DMS53 treated with DMSO at 0.1 percent for 48 hours (cell line): ENCODE results near the gene CAMTA1.

ENCODE experiments used
- DNase-seq: peaks from one replicate; lab custom pipeline; 2025; ENCODE audit not compliant: unreplicated experiment; lab: John Stamatoyannopoulos, UW

Gene CAMTA1

DNA sequence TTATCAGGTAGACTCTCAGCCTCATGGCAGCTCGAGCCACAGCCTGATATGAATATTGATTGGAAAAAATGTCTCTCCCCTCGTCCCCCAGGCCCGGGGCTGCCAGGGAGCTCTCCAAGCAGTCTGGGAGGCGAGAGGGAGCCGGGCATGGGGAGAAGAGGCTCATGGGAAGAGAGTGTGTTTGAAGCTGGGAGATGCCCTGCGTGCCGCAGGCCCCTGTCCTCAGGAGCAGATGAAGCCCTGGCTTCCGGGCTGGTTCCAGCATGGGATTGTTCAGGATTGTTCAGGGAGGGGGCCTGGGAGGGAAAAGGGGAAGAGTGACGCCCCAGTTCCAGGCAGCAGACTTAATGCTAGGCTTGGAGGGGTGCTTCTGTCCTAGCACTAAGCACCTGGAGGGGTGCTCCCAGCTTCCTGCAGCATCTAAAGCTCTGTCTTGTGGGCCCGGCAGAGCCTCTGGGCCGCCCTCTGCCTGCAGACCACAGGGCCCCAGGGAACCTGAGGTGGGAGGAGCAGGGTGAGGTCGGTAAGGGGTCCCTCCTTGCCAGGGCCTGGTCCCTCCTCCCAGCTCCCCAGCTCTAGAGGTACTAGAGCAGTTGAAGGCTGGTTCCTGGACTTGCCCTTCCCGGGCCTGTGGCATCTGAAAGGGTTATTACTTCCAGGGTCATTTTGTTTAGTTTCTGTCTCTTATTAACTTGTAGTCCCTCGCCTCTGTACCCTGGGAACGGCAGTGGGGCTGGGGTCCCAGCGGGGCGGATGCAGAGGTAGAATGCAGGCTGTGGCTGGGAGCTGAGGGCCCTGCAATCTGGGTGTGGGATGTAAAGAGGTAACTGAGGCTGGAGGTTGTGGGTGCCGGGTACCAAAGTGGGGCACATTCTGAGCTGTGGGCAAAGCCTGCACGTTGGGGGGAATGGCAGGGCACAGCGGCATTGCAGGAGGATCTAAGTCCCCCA is 651.1 kb downstream of the CAMTA1 start:
- DNase-seq, result no peak

DNA sequence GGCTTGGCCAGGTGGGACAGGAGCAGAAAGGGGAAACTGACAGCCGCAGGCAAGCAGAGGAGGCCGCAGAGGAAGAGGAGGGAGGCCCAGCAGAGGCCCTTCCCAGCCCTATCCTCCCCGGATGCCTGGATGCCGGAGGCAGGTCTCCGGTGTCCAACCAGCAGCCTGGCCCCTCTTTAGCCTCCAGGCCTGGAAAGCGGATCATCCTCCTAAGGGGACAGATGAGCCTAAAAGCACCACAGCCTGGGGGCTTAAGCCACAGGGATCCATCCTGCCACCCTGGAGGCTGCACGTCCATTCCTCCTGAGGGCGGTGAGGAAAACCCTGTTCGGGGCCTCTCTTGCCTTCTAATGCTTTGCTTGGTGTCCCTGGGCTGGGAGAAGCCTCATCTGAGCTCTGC is 651.8 kb downstream of the CAMTA1 start:
- DNase-seq, result no peak

DNA sequence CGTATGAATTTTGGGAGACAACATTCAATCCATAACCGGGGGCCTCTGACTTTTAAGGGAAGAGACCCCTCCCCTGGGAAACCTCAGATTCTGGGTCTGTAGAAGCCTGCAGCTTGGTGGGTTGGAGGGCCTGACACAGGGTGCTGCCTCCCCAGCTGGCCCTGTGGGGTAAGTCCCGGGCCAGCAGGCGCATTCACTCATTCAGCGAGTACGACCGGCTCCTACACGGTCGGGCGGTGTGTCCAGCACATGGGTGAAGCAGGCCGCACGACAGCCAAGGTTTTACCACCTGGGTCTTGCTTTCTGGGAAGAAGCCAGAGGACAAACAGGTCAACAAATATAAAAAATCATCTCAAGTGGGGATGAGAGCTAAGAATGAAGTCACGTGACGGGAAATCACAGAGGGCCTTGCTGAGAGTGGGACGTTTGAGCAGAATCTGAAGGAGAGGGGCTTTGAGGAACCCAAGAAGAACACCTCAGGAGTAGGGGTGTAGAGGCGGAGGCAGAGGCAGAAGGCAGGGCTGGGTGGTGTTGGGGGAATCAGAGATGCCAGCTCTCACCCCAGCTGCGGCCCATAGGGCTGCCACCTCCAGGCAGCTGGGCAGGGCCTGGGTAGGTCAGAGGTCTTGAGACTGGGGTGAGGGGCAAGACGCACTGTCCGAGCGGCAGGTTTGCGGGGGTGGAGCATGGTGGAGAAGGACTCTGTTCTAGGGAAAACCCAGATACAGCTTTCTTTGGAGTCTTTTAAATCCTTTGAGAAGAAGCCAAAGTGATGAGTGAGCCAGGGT is 652.5 kb downstream of the CAMTA1 start:
- no peak for DNase-seq

DNA sequence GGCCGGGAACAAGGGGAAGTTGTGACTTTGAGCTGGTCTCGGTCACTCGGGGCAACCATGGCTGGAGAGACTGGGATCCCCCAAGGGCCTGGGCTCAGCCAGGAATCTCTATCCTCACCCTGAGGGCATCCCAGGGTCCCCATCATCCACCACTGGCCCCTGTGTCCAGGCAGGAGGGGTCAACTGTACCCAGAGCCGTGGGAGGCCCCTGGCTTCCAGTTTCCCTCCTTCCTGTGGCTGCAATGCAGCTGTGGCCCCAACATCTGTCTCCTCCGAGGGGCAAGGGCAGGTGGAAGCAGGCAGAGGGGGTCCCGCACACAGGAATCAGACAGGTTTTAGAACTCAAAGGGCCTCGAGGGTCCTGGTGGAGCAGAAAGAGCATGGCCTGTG is 653.1 kb downstream of the CAMTA1 start:
- DNase-seq, result no peak

DNA sequence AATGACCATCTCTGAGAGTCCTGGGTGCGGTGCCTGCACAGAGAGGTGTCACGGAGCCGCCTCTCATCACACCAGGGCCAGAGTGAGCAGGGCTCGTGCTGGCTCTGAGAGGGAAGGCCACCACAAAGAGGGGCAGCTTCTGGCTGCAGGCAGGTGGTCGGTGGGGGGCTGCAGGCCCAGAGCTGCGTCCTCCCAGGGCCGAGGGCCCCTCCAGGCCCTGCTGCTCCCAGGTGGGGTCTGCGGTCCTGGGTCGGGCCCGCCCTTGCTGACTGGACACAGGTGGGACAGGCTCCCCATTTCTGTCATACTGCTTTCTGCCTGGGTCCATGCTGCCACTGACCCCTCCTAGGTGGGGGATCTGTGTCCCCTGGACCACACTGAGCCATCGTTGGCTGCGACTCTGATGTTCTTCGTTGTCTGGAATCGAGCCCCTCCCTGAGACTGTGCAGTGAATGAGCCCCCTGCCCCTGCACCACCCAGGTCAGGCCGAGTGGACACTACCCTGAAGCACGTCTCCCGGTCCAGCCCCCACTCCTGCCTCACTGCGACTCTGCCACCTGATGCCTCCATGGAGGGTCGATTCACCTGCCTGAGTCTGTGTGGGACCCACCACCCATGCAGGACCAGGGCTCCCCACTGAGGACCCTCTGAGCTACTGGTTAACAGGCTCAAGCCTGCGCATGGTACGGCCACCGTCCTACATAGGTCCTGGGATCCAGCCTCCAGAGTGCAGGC is 653.8 kb downstream of the CAMTA1 start:
- no peak for DNase-seq

DNA sequence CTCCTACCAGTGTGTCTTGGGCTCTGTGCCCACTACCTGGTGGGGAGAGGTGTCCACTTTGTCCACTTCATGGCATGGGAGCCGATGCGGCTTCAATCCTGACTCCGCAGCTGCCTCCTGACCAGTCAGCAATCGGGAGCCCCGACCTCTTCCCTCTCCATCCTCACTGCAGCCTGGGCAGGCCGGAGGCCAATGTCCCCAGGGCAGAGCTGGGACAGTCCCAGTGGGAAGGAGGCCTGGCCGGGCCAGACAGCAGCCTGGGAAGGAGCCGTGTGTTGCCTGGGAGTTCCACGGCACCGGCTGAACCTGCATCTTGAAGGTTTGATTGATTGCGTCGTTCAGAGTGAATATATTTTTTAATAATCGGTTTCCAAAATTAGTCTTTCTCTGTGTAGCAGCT is 654.9 kb downstream of the CAMTA1 start:
- no peak for DNase-seq

DNA sequence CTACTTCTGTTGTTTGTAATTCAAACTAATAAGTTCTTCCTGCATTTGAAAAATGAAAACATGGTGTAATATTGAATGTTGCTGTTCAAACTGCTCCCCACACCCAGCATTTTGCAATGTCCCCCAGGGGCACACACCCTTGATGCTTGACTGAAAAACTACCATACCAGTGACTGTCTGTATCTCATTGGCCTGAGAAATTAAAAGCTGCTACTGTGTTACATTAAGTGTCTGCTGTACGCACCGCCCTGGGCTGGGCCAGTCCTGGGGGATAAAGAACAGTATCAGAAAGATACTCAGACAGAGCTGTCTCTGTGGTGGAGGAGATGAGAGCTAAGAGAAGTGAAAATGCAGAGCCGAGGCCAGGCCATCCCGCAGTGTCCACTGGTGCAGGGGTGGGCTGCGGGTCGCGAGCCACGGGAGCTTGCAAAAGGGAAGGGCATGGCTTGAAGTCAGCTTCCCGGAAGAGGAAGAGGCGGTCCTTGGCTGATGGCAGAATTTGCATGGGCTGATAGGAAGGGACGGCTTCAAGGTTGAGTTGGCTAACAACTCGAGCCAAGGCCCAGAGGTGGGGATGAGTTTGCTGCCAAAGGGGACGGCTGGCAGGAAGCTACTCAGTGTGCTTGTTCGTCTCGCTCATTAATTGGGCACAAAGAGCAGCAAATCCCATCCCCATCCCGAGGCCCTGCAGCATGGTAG is 656.0 kb downstream of the CAMTA1 start:
- no peak for DNase-seq

DNA sequence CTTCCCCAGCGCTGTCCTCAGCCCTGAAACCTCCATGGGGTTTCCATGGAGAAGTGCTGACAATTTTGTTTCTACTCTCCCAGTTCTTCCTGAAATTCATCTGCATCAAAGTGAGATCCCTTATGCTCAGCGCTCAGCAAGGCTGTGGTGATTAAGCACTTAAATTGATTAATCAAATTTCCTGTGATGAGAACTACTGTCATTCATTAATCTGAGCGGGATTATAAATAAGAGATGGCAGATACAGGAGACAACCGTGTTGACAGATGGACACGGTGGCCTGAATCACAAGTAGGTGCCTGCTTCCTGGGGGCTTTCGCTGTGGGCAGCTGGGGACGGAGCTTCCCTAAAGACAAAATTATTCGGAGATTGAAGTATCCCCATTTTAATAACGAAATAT is 656.8 kb downstream of the CAMTA1 start:
- DNase-seq, result no peak

DNA sequence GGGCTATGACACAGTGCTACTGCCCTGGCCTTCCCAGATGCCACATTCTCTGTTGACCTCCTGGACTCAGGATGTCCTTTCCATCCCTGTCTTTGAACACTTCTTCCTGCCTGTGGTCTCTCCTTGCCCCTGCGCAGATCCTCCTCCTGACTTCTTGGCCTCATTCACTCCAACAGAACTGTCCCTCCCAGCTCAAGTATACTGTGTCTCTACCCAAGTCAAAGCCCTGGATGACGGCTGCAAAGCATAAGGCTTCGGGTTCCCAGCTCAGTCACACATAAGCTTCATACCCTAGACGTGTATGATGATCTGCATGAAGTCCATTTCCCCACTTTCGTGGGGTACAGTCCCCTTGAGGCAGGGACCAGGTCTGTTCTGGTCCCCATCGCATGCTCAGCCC is 657.7 kb downstream of the CAMTA1 start:
- no peak for DNase-seq

DNA sequence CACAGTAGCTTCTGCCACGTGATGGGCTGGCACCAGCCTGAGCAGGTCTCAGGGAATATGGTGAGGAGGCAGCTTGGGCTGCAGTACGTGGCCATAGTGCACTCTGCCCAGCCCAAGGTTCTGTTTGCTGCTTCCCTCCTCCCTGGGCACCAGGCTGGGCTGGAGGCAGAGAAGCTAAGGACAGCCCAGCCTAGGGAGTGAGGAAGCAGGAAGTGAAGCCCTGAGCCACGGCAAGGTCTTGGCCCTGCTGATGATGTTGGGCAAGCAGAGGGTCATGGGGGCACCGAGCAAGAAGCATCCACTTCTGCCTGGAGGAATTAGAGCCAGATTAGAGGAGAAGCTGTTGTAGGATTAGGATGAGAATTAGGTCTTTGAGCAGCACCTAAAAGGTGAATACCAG is 659.1 kb downstream of the CAMTA1 start:
- no peak for DNase-seq

DNA sequence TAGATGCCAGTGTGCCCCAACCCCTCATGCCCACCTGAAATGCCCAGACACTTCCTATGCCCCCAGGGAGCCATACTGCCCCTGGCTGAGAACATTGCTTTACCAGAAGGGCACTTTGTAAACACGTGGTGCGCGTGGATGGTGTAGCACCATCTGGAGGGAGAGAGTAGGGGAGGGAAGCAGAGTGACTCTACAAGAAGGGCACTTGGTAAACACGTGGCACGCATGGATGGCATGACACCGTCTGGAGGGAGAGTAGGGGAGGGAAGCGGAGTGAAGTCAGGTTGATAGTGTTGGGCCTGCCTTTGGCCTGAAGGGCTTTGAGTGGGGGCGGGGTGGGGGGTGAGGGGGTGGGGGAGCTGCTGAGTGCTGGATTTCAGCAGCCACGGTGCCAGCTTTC is 661.8 kb downstream of the CAMTA1 start:
- peak; percentile 61 for DNase-seq

DNA sequence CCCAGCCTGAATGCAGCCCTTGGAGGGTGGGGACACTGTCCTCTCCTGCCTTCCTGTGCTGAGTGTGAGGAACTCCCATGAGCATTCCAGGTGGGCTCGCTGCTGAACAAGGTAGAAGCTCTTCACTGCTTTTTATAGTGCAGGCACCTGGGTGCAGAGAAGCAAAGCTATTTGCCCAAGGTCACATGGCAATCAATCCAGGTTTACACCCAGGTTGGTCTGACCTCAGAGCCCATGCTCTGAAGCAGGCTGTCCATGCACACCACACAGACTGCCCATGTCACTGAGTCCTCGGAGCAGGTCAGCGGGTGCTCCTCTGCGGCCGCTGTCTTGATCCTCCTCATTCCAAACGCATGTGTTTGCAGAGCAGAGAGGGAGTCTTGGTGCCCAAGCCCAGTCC is 662.5 kb downstream of the CAMTA1 start:
- DNase-seq, result no peak

DNA sequence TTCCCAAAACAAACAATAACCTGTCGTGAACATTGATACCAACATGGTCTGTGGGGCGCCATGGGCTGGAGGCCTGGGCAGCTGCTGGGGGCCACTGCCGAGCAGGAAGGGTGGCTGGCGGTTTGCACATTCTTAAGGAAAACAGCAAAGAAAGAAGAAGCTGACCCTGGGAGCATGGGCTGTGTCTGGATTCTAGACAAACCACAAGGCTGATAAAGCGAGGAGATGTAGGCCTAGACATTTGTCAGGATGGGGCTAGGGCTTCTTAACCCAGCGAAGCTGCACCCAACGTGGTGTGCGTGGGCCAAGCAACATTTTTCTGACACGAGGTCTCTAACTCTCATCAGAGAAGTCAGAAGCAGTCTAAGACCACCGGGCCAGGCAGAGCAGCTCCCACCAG is 663.7 kb downstream of the CAMTA1 start:
- no peak for DNase-seq

DNA sequence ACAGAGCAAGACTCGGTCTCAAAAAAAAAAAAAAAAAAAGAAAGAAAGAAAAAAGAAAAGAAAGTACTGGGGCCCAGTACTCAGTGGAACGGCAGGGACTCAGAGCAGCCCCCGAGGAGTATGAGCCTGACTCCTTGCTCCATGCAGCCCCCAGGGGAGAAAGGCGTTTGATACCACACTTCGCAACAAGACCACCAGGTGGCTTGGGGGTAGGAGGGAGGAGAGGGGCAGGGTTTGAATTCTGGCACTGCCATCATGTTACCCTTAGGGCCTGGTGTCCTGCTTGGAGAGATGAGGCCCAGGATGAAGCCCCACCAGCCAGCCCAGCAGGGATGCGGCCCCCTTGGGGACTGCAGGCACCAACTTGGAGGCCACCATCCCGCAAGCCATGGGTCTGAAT is 664.5 kb downstream of the CAMTA1 start:
- DNase-seq, result no peak

DNA sequence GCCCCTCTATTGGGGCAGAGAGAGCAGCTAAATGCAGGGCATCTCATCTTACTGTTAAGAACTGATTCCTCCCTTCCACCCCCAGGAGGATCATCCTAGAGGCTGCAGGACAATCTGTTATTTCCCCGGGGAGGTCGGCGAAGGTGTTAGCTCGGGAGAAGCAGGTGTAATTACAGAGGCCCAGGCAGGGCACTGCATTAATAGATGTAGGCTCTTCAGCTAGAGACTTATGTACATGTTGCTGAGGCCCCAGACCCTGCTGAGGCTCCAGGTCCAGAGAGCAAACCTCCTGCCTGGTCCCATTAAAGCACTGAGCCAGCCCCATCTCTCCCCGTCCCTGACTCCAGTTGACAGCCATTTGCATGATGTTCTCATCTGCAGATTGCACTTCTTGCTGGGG is 665.6 kb downstream of the CAMTA1 start:
- no peak for DNase-seq

DNA sequence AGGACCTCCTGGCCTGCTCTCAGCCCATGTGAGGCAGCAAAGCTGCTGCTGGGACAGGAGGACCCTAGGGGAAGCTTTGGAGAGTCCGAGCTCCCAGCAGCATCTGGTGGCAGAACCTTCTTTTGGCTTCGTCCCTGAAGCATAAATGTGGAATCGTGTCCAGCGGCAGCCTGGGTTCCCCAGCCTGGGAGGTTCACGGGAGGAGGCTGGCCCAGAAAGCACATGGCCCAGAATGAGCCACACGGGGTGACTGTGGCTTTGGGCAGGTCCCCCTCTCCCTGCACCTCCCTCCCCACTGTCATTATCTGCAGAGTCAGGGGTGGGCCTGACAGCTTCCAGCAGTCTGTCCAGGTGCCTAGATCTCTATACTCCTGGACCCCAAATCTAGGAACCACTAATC is 667.8 kb downstream of the CAMTA1 start:
- no peak for DNase-seq

DNA sequence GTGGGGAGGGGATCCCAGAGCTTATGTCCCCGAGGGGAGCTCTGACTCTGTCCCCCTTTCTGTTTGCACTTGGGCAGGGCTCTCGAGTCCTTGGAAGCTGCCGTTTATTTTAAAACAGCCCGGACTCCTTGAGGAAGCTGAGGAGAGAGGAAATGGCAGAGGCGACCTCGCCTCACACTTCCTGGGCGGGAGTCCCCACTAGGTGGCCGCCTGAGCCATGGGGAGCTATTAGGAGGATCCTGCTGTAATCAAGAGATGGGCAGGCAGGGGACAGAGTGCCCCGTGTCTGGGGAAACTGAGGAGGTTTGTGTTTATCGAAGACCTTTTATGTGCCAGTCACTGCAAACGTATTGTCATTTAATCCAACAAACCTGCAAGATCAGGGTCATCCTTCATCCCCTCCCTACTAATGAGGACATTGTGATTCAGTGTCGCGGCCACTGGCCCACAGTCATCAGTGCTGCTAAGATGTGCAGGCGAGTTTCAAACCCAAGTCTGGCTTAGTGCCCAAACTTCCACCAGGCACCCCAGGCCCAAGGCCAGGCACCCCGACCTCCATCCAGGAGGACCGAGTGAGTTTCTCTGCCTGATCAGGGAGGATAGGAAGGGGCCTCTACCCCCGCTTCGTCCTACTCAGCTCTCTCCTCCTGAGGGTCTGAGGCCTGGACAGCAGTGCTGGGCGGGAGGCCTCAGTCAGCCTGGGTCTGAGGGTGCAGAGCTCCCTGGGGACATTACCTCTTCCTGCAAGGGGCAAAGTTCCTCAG is 669.0 kb downstream of the CAMTA1 start:
- DNase-seq, result no peak

DNA sequence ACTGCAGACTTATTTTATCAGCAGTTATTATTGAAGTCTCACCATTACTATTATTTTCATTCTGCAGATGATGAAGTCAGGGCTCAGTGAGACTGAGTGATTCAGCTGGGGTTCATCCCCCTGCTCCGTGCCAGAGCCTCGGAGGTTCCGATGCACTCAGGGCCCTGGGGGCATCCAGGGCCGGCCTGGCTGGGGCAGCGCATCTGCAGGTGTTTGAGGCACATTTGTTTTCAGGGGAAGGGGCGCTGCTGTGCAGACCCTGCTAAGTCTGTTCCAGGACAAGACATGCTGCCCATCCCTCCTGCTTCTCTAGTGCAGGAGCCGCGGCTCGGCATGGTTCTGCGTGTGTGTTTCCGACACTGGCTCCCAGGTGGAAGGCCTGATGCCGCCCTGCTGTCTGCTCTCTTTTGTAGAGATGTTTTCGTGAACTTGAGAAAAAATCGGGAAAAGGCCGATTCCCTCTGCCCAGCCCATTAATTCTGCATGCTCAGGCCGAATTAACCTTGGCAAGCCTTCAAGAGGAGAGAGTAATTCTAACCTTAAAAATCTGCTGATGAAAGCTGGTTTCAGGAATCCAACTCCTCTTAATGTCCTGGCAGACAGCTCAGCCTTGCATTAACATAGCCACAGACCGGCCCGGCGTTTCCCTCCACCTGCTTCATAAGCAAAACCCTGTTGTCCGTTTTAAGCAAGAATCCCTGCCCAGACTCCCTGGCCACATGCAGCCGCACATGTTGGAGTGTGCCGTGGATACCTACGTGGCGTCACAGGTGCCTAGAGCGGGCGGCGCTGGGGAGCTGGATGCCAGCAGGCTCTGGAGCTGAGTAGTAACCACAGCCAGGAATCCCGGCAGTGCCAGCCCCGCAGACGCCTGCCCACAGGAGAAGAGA is 669.9 kb downstream of the CAMTA1 start:
- DNase-seq, result no peak
